ENCODE results near the gene OR51B6.
"Not testable (repeated sequence)": the region's sequence is repeated elsewhere in the genome, so short reads cannot be mapped to it uniquely, and the experiment has no call there.

OR51B6 gene

GRCh38 chr11:5351208-5351607 lies at the start of gene OR51B6:
Gene OR51B6 (plus strand): TSS chr11:5351508. CDS start chr11:5351508, 0 bp downstream.
- DNase-seq: no peak

GRCh38 chr11:5301846-5302245 lies 49.5 kb upstream of the OR51B6 start, which contains the start of gene OR51B4:
Gene OR51B4 (minus strand): TSS chr11:5301946. CDS start chr11:5301946, 0 bp downstream.
- DNase-seq: no peak

- DNase-seq: no peak
Measured at GRCh38 chr11:5303626-5304025, 47.7 kb upstream of the OR51B6 start.

- DNase-seq: no peak
Measured at GRCh38 chr11:5304046-5304445, 47.3 kb upstream of the OR51B6 start.

- DNase-seq: no peak
Measured at GRCh38 chr11:5307256-5308019, 43.9 kb upstream of the OR51B6 start.

- no peak for DNase-seq
Measured at GRCh38 chr11:5310423-5310822, 40.9 kb upstream of the OR51B6 start.

- DNase-seq: not testable (repeated sequence)
Measured at GRCh38 chr11:5313326-5314023, 37.8 kb upstream of the OR51B6 start.

GRCh38 chr11:5317292-5317691 lies 34.0 kb upstream of the OR51B6 start:
- no peak for DNase-seq

GRCh38 chr11:5324197-5324596 lies 27.1 kb upstream of the OR51B6 start, which contains the start of gene OR51B2:
Gene OR51B2 (minus strand): TSS chr11:5324297. CDS start chr11:5324297, 0 bp downstream.
- no peak for DNase-seq

- DNase-seq: no peak
Measured at GRCh38 chr11:5335170-5335569, 16.1 kb upstream of the OR51B6 start.

- DNase-seq: no peak
Measured at GRCh38 chr11:5336331-5336730, 15.0 kb upstream of the OR51B6 start.

GRCh38 chr11:5337253-5337652 lies 14.1 kb upstream of the OR51B6 start:
- not testable (repeated sequence) for DNase-seq

- DNase-seq: no peak
Measured at GRCh38 chr11:5339771-5340322, 11.5 kb upstream of the OR51B6 start.

GRCh38 chr11:5343474-5344335 lies 7.6 kb upstream of the OR51B6 start, which contains the start of gene OR51B5:
Gene OR51B5 (minus strand): TSS chr11:5343524. CDS start chr11:5343524, 0 bp downstream.
- DNase-seq: no peak

GRCh38 chr11:5345831-5346230 lies 5.5 kb upstream of the OR51B6 start:
- no peak for DNase-seq

GRCh38 chr11:5348551-5349194 lies 2.6 kb upstream of the OR51B6 start:
- DNase-seq: no peak

GRCh38 chr11:5349550-5349949 lies 1.8 kb upstream of the OR51B6 start:
- no peak for DNase-seq

- not testable (repeated sequence) for DNase-seq
Measured at GRCh38 chr11:5356031-5356430, 4.7 kb downstream of the OR51B6 start.

GRCh38 chr11:5362017-5362625 lies 10.8 kb downstream of the OR51B6 start:
- DNase-seq: no peak

GRCh38 chr11:5363679-5364078 lies 12.4 kb downstream of the OR51B6 start:
- DNase-seq: no peak

- DNase-seq: no peak
Measured at GRCh38 chr11:5364214-5364613, 12.9 kb downstream of the OR51B6 start.

- DNase-seq: not testable (repeated sequence)
Measured at GRCh38 chr11:5366365-5366764, 15.1 kb downstream of the OR51B6 start.
